Mucosa of stomach (tissue), 1 donor: ENCODE results near the gene GAPT.

Experiments used
- H3K27me3 ChIP-seq: one replicate; pipeline ENCODE4 v1.7.0; 2013; ENCODE audit warnings: mild to moderate bottlenecking, low read length; ENCODE audit not compliant: control insufficient read depth, insufficient read depth
- H3K36me3 ChIP-seq: one replicate; pipeline ENCODE4 v1.7.0; 2013; ENCODE audit warnings: low read length; ENCODE audit not compliant: control insufficient read depth, insufficient read depth
- H3K4me1 ChIP-seq: one replicate; pipeline ENCODE4 v1.7.0; 2013; ENCODE audit warnings: mild to moderate bottlenecking, low read length; ENCODE audit not compliant: control insufficient read depth, insufficient read depth
- H3K4me3 ChIP-seq: one replicate; pipeline ENCODE4 v1.7.0; 2013; ENCODE audit warnings: low read length
- H3K9ac ChIP-seq: one replicate; pipeline ENCODE4 v1.7.0; 2013; ENCODE audit warnings: mild to moderate bottlenecking, low read length, moderate library complexity
- H3K9me3 ChIP-seq: one replicate; pipeline ENCODE4 v1.7.0; 2013; ENCODE audit warnings: mild to moderate bottlenecking, low read length, moderate library complexity; ENCODE audit not compliant: control insufficient read depth
- donor health status: Pancreatic carcinoma.

Gene GAPT

GRCh38 chr5:58491216-58491892 is at the start of gene GAPT:
TSS of gene GAPT (plus strand) at chr5:58491435. CDS start at chr5:58494537, 3,102 bp downstream.
- no peak within 1 kb of the TSS for H3K4me3 ChIP-seq
- H3K27me3 ChIP-seq = no peaks in the 10 kb centered on the region
- H3K9ac ChIP-seq = no peak within 1 kb of the TSS
- H3K4me1 ChIP-seq = no peaks in the 10 kb centered on the region
- no peaks in the 10 kb centered on the region for H3K9me3 ChIP-seq
- H3K36me3 ChIP-seq = no peaks in the 10 kb centered on the region

- H3K27me3 ChIP-seq = no peaks in the 10 kb centered on the region
- H3K4me3 ChIP-seq = no peak overlapping the region
- no peaks in the 10 kb centered on the region for H3K4me1 ChIP-seq
- H3K36me3 ChIP-seq = no peaks in the 10 kb centered on the region
- H3K9me3 ChIP-seq = no peaks in the 10 kb centered on the region
- H3K9ac ChIP-seq = no peak overlapping the region
These were observed 46.4 kb upstream of the GAPT start for GRCh38 chr5:58444805-58445204.

DNA sequence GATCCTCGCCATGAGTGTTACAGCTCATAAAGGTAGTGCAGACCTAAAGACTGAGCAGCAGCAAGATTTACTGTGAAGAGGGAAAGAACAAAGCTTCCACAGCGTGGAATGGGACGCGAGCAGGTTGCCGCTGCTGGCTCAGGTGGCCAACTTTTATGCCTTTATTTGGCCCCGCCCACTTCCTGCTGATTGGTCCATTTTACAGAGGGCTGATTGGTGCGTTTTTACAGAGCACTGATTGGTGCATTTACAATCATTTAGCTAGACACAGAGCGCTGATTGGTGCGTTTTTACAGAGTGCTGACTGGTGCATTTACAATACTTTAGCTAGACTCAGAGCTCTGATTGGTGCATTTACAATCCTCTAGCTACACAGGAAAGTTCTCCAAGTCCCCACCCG is 45.2 kb upstream of the GAPT start:
- Histone ChIP-seq H3K27me3 (no peaks in the 10 kb centered on the region), H3K9me3 (no peaks in the 10 kb centered on the region), H3K4me3 (no peak overlapping the region), H3K36me3 (no peaks in the 10 kb centered on the region), H3K9ac (no peak overlapping the region), H3K4me1 (no peaks in the 10 kb centered on the region)

DNA sequence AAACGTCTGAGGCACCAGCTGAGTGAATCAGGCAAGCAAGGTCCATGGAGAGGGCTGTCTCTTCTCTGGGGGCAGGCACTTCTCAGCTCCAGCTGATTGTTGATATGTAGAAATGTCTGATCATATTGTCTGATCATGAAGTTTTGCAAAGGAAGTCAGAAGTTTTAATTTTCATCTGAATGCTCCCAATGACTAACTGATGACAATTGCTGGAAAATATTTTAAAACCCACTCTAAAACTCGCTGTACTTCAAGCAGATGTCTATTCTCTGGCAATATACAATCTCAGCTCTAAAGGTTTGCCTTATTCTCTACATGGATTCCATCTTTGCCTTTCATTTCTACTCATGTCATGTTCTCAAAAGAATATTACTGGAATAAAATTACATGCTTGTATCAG is 44.0 kb upstream of the GAPT start:
- no peaks in the 10 kb centered on the region for H3K9me3 ChIP-seq
- no peak overlapping the region for H3K4me3 ChIP-seq
- no peaks in the 10 kb centered on the region for H3K36me3 ChIP-seq
- H3K4me1 ChIP-seq = no peaks in the 10 kb centered on the region
- no peak overlapping the region for H3K9ac ChIP-seq
- H3K27me3 ChIP-seq = no peaks in the 10 kb centered on the region

DNA sequence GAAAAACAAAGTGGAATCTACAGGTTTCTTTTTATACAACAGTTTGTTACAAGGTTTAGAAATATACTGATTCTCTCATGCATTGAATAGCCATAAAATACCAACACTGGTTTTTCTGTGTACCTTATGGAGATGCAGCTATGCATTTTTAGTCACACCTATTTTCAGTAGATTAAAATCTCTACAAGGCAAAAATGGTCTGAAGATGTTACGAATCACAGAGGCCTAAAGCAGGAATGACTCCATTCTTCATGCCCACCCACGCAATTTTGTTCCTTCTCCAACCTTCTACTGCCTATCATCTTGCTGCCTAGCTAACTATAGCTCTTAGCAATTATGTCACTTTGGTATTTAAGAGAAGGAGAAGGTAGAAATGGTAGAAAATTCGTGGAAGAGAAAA is 41.2 kb upstream of the GAPT start:
- H3K9ac ChIP-seq = no peak overlapping the region
- no peak overlapping the region for H3K4me3 ChIP-seq
- H3K9me3 ChIP-seq = no peaks in the 10 kb centered on the region
- H3K4me1 ChIP-seq = no peaks in the 10 kb centered on the region
- H3K36me3 ChIP-seq = no peaks in the 10 kb centered on the region
- no peaks in the 10 kb centered on the region for H3K27me3 ChIP-seq

DNA sequence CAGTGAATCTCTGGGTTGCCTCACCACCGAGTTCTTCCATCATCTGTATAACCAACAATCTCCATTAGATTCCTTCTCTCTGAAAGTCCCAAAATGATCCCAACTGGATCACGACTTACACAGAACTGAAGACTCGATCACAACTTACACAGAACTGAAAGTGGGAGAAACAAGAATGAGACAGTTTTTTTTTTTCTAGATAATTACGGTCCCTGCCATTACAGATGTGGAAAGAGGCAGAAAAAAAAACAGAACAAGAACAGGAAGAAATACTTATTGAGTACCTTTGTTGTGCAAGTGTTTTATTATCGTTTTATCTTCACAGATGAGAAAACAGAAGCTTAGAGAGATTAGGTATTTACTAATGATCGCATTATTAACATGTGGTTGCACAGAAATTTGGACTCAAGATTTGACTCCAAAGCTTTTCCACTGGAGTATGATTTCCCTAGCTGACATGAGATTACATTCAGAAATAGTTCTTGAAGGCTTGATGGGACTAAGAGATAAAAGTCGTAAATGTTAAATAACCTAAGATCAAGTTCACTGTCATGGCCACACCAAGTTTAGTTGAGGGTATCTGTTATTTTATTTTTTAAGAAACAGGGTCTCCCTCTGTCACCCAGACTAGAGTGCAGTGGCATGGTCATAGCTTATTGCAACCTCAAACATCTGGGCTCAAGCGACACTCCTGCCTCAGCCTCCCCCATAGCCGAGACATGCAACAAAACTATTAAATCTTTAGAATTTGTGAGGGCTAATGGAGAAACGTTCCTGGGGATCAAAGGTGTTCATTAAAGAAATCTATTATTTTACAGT is 40.2 kb upstream of the GAPT start:
- Histone ChIP-seq H3K9me3 (no peaks in the 10 kb centered on the region), H3K4me3 (no peak overlapping the region), H3K36me3 (no peaks in the 10 kb centered on the region), H3K27me3 (no peaks in the 10 kb centered on the region), H3K9ac (no peak overlapping the region), H3K4me1 (no peaks in the 10 kb centered on the region)

- H3K36me3 ChIP-seq = no peaks in the 10 kb centered on the region
- no peak overlapping the region for H3K9ac ChIP-seq
- no peaks in the 10 kb centered on the region for H3K9me3 ChIP-seq
- H3K4me3 ChIP-seq = no peak overlapping the region
- no peaks in the 10 kb centered on the region for H3K4me1 ChIP-seq
- no peaks in the 10 kb centered on the region for H3K27me3 ChIP-seq
These were observed 39.3 kb upstream of the GAPT start for GRCh38 chr5:58451732-58452565.

DNA sequence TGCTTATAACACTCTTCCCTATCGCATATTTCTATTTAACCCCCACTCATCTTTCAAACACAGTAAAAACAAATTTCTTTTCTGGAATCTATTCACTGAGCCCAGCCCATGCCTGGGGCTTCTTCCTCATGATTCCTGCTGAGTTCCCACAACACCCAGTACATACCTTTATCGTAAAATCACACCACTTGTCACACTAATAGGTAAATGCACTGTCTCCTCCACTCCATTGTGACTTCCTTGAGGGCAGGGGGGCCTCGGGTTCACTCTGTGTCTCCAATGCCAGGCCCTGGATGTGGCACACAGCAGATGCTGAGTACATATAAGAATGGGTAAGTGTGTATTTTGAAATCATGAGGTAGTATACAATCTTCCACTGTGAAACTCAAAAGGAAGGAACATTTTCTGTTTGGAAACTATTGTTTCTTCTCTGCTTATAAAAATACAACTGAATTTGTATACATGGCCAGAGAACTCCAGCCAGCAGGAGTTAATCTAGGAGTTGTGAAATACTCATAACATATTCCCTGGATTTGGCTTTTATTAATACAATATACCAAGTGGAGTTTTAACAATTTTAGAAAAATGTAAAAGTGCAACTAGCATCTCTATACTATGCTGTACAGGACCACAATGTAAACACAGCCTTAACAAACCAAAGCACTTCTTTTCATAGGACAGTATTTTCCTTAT is 38.5 kb upstream of the GAPT start:
- H3K9ac ChIP-seq = no peak overlapping the region
- H3K9me3 ChIP-seq = no peaks in the 10 kb centered on the region
- no peaks in the 10 kb centered on the region for H3K4me1 ChIP-seq
- H3K36me3 ChIP-seq = no peaks in the 10 kb centered on the region
- no peaks in the 10 kb centered on the region for H3K27me3 ChIP-seq
- no peak overlapping the region for H3K4me3 ChIP-seq

DNA sequence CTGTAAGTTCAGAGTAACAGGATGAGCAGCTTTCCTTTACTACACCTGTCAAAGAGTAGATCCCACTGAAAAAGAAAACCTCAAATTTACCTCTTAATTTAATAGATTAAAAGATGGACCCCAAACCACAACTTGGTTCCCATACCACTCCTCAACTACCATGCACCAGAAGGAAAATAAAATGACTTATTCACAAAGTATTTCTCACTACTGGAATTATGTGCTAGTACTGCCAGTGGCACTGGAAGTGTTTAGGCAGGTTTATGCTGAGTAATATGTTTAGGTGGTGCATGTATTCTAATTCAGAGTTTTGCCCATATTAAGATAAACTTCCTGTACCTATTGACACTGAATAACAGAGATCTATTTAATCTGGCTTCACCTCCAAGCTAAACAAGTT is 37.9 kb upstream of the GAPT start:
- Histone ChIP-seq H3K4me3 (no peak overlapping the region), H3K9me3 (no peaks in the 10 kb centered on the region), H3K4me1 (no peaks in the 10 kb centered on the region), H3K36me3 (no peaks in the 10 kb centered on the region), H3K9ac (no peak overlapping the region), H3K27me3 (no peaks in the 10 kb centered on the region)

- Histone ChIP-seq H3K4me3 (no peak overlapping the region), H3K9ac (no peak overlapping the region), H3K27me3 (no peaks in the 10 kb centered on the region), H3K9me3 (no peaks in the 10 kb centered on the region), H3K4me1 (no peaks in the 10 kb centered on the region), H3K36me3 (no peaks in the 10 kb centered on the region)
These were observed 37.2 kb upstream of the GAPT start for GRCh38 chr5:58454025-58454424.

GRCh38 chr5:58455066-58455465 is 36.2 kb upstream of the GAPT start:
- no peak overlapping the region for H3K4me3 ChIP-seq
- no peak overlapping the region for H3K9ac ChIP-seq
- H3K27me3 ChIP-seq = no peaks in the 10 kb centered on the region
- H3K36me3 ChIP-seq = no peaks in the 10 kb centered on the region
- no peaks in the 10 kb centered on the region for H3K4me1 ChIP-seq
- no peaks in the 10 kb centered on the region for H3K9me3 ChIP-seq
